ENCODE data around the gene IL17RE.

IL17RE gene

GRCh38 chr3:9955067-9955502, 52.4 kb downstream of the IL17RE start:
- no peak for DNase-seq (ENCODE audit: low read depth)

GRCh38 chr3:9955611-9956352, 53.1 kb downstream of the IL17RE start:
- DNase-seq (ENCODE audit: low read depth), result peak; percentile 84

GRCh38 chr3:9957214-9957613, 54.6 kb downstream of the IL17RE start:
- DNase-seq (ENCODE audit: low read depth), result no peak

- no peak for DNase-seq (ENCODE audit: low read depth)
Measured at GRCh38 chr3:9965200-9965875, 62.7 kb downstream of the IL17RE start.

Data from fibroblast of gingiva (primary cell).